8988T (cell line): Measurements from ENCODE around the gene GSTP1.
A peak's percentile ranks its signal among the peaks of the same experiment; 100 is the strongest.
"Not testable (repeated sequence)": the region's sequence is repeated elsewhere in the genome, so short reads cannot be mapped to it uniquely, and the experiment has no call there.

Experiments used
- DNase-seq: peaks from one replicate; pipeline ENCODE4 v3.0.0; 2011

The GSTP1 gene

GRCh38 chr11:67616431-67617242, 33.0 kb downstream of the GSTP1 start:
- DNase-seq: no peak

DNA sequence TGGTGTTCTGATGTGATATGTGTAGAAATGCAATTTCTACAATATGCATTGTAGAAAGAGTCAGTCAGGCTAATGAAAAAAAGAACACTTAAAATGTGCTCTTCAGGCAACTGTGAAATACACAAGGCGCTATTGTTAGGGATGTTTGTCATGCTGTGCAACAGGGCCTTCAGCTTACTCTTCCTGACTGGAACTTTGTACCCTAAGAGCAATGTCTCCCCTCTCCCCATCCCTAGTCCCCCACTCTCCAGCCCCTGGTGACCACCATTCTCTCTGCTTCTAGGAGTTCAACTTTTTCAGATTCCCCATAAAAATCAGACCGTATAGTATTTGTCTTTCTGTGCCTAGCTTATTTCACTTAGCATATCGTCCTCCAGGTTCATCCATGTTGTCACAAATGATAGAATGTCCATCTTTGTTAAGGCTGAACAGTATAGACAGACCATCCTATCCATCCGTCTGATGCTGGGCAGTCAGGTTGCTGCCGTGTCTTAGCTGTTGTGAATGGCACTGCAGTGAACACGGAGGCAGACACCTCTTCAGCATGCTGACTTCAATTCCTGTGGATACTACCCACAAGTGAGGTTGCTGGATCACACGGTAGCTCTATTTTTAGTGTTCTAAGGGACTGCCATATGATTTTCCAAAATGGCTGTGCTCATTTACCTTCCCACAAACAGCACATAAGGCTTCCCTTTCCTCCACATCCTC, 33.8 kb downstream of the GSTP1 start:
- DNase-seq: no peak

GRCh38 chr11:67618901-67619659, 35.5 kb downstream of the GSTP1 start:
- not testable (repeated sequence) for DNase-seq

GRCh38 chr11:67619683-67620618, 36.3 kb downstream of the GSTP1 start:
- DNase-seq: not testable (repeated sequence)

DNA sequence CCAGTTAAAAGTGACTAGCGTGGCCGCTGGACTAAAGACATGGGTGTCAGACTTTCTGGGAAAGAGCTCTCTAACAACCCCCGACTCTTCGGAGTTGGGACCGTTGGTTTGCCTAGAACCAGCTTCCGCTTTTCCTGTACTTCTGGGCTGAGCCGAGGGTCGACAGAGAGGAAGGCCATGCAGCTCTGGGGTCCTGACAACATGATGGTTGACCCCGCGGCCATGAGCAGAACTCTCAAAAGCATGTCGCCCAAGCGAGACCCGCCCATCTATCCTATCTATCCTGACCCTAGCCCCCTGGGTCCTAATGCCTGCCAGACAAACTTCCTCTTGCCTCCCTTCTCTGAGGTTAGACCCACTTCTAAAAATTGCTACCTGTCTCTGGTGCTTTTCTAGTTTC, 37.0 kb downstream of the GSTP1 start:
- DNase-seq: not testable (repeated sequence)

- DNase-seq: not testable (repeated sequence)
Measured at GRCh38 chr11:67621928-67622327, 38.3 kb downstream of the GSTP1 start.

- not testable (repeated sequence) for DNase-seq
Measured at GRCh38 chr11:67622905-67623304, 39.3 kb downstream of the GSTP1 start.

DNA sequence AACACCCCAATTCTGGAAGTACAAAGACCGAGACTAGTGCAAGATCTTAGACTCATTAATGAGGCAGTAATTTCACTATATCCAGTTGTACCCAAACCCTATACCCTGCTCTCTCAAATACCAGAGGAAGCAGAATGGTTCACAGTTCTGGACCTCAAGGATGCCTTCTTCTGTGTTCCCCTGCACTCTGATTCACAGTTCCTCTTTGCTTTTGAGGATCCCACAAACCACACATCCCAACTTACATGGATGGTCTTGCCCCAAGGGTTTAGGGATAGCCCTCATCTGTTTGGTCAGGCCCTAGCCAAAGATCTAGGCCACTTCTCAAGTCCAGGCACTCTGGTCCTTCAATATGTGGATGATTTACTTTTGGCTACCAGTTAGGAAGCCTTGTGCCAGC, 40.2 kb downstream of the GSTP1 start:
- DNase-seq: not testable (repeated sequence)

DNA sequence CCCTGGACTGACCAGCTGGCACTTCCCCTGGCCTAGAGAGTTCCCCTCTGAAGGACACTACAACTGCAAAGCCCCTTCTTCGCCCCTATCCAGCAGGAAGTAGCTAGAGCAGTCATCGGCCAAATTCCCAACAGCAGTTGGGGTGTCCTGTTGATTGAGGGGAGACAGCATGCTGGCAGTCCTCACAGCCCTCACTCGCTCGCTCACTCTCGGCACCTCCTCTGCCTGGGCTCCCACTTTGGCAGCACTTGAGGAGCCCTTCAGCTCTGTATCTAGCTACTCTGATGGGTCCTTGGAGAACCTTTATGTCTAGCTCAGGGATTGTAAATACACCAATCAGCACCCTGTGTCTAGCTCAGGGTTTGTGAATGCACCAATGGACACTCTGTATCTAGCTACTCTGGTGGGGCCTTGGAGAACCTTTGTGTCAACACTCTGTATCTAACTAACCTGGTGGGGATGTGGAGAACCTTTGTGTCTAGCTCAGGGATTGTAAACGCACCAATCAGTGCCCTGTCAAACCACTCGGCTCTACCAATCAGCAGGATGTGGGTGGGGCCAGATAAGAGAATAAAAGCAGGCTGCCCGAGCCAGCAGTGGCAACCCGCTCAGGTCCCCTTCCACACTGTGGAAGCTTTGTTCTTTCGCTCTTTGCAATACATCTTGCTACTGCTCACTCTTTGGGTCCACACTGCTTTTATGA, 42.7 kb downstream of the GSTP1 start:
- not testable (repeated sequence) for DNase-seq

DNA sequence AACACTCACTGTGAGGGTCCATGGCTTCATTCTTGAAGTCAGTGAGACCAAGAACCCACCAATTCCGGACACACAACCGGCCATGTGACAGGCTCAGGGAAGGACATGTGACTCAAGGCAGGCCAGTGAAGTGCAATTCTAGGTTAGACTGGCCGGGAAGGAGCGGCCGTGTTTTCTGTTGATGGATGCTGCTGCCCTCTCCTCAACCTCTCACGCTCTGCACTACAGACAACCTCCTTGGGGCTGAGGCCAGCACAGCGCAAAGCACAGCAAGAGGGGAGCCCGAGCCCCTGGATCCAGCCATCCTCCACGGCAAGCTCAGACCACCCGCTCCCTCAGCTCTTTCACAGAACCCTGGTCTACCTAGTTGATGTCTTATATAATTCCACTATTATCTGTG, 43.4 kb downstream of the GSTP1 start:
- no peak for DNase-seq

- DNase-seq: no peak
Measured at GRCh38 chr11:67627441-67627811, 43.8 kb downstream of the GSTP1 start.

DNA sequence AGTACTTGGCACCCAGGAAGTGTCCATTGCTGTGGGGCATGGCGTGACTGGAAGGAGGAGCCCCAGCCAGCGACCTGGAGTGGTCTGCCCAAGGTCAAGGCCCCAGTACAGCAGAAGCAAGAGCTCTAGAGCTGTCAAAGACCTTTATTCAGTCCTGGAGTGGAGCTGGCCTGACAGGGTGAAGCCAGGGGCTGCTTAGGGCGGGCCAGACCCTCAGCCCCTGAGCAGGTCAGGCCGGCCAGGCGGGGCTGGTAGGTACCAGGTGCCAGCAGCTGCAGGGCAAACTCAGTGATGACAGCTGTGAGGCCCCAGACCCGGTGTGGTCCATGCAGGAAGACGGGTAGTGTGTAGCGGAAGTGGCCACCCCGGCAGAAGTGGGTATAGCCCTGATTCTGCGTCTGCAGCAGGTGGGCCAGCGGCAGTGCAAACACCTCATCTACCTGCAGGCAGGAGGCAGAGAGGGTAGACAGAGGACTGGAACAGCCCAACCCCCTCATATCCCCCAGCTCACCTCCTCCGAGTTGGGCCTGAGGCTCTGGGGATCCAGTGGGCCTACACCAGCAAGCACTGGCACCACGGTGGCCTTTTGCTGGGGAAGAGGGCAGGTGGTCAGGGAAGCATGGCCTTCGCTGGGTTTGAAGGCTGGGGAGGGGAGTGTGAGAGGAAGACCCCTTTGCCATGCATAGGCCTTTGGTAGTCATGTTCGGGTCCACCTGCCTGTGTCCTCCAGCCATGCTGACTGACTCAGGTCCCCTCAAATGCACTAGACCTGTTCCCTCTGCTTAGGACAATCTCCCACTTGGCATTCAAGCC, 44.4 kb downstream of the GSTP1 start:
- DNase-seq: no peak

DNA sequence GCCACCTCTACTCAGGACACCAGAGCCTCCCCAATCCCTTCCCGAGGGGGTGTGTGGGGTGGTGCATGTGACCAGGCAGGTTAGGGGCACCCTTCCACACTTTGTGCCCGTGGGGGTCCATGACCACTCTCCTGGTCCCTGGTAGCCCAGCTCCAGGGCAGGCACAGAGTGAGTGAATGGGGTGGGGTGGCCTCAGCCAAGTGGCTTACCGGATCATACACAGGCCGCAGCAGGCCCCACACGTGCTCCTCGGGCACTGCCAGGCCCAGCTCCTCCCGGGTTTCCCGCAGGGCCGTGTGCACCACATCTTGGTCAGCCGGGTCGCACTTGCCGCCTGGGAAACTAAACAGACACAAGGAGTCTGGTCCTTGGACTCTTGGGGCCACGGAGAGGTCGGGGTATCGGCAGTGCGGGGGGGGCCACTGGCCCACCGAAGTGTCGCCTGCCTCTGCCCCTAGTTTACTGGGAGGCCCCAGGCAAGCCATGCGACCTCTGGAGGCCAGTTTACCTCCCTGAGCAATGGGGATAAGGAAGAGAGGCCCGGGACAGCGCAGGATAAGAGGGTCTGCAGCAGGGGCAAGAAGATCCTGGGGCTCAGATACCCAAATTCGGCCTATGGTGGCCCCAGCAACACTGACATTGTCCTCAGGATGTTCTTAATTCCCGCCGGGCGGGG, 45.2 kb downstream of the GSTP1 start:
- DNase-seq: no peak

DNA sequence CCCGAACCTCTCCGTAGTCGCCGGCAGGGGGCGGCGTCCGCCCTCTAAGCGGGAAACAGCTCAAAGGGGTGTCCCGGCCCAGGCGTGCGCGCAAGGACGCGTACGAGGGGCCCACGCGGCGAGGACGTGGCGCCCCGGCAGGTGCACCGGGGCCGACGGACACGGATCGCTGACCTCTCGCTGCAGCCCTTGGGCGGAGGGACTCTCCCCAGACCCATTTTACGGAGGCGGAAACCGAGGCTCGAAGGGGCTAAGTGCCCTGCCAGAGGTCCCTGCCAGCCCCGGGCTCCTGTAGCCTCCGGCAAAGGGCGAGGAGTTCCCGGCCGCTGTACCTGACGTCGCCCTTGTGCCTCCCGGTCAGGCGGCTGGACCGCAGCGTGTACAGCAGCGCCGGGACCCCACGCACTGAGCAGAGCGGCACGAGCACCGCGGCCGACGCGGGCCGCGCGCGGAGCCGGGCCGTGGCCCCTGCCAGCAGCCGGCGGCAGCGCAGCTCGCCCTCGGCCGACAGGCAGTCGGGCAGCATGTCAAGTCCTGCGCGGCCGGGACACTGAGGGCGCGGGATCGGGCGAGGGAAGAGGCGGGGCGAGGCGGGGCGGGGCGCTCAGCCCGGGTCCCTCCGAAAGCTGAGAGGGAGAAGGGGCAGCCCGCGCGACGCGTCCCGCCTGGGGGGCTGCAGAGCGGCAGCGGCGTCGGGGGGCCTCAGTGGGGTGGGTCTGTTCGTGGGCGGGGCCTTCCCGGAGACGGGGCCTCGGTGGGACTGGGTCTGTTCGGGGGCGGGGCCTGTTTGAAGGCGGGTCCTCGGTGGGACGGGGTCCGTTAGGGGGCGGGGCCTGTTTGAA, 46.0 kb downstream of the GSTP1 start, which contains the start of gene NUDT8:
TSS of gene NUDT8 (minus strand) at position 552 of the 842 bp plus-strand sequence. CDS start at position 526, 26 bp downstream.
- peak; percentile 89 for DNase-seq

GRCh38 chr11:67630228-67630942, 46.8 kb downstream of the GSTP1 start:
- peak; percentile 96 for DNase-seq

DNA sequence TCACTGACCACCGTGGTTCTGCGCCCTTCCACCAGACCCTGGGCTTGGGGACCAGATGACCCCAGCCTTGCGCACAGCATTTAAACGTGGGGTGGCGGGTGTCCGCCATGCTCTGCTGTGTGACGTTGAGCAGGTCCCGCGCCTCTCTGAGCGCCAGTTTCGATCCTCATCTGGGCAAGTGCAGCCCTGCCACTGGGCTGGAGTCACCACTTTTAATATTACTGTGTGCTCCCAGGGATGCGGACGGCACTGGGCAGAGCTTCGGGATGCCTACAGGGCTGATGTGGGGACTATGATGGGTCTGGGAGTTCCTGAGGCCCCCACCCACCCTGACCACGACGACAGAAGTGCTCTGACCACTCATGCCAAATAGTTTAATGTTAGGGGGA, 47.3 kb downstream of the GSTP1 start:
- DNase-seq: no peak

GRCh38 chr11:67631411-67631810, 47.8 kb downstream of the GSTP1 start:
- no peak for DNase-seq

DNA sequence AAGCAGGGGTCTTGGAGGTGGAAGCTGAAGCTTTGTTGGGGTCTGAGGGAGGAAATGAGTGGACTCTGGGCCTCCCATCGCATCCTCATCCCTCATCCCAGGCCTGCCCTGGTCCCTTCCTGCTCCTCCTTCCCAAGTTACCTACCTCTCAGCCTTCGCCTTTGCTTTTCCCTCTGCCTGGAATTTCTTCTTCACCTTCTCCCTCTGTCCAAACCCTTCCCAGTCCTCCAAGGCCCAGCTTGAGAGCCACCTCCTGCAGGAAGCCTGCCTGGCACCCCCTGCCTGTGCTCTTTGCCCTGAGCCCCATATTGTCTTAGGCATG, 48.2 kb downstream of the GSTP1 start:
- no peak for DNase-seq
